HG02610 (cell line): ENCODE data around the gene CACNA1G.

Experiments used
- ATAC-seq: cut with Tn5 transposase; IDR thresholded peaks from one replicate; pipeline ENCODE4 v1.9.1; 2021; ENCODE audit warnings: mild to moderate bottlenecking, moderate library complexity; ENCODE audit not compliant: unreplicated experiment

CACNA1G gene

DNA sequence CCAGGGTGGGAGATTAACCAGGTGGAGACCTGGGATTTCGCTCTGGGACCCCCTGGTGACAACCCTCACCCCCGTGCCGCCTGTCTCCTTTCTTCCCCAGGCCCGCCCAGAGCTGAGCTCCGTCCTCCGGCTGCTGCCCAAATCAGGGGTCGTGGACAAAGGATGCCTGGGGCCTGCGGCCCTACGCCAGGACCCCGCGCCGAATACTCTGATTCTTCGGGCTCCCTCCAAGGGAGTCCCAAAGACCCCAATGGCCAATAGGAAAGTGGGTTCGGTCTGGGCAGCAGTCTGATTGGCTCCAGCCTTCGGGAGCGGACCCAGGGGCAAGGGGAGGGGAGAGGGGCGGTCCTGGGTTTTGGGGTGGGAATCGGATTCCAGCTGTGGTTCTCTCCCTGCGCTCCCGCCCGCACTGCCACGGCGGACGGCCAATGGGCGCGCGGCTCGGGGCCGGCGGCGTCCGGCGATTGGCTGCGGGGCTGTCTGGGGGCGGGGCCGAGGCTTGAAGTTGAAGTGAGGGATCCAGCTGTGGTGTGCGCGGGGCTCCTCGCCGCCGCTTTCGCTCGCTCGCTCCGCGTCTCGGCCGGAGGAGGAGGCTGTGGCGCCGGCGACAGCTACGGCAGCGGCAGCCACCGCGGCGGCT lies at the start of gene CACNA1G:
Gene CACNA1G, plus strand, starts transcription at position 531 of the 640 bp plus-strand sequence. CDS start 745 bp downstream, outside the sequence.
- ATAC-seq: peak; percentile 94

DNA sequence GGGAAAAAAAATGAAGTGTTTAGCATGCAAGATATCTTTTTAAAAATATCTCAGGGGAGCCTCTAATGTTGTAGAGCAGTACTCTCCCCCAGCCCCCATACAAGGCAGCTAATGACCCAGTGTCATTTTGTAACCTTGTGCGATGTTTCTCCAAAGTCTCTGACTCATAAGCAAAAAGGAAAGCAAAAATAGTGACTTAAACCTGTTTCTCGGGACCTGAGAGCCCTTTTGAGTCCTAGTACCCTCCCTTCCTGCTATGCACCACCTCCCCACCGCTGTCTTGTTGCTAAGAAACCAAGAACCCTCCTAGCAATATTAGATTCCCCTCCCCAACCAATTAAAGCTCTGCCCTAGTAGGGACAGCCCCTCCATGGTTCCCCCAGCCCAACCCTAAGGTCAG lies 49.5 kb upstream of the CACNA1G start:
- peak; percentile 93 for ATAC-seq

DNA sequence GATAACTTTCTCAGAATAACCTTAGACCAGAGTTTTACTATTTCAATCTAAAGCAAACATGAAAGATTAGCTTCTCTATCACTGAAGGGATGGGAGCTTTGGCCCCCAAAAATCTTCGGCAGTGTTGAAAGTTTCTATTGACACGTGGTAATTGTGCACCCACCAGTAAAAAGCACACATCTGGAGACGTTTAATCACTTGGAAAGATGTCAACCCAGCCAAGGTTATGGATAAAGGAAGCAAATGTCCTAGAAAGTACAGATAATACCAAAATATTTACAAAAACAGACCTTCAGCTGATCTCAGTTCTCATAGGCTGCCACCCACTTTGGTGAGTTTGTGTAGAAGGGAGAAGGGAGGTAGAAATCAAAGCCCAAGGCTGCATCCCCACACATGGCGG lies 47.0 kb upstream of the CACNA1G start:
- no peak for ATAC-seq

DNA sequence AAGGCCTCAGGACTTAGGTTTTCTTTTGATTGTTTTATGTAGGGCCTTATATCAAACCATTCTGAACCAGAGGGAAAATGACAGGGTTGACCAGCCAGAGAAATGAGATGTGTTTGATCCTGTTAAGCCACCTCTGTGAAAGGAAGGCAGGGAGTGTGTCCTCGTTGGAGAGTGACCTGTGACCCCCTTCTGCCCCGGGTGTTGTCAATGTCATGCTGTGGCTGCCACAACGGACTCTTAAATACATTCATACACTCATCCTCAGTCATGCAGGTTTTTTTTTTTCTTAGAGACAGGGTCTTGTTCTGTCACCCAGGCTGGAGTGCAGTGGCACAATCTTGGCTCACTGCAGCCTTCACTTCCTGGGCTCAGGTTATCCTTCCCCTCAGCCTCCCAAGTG lies 46.1 kb upstream of the CACNA1G start:
- no peak for ATAC-seq

DNA sequence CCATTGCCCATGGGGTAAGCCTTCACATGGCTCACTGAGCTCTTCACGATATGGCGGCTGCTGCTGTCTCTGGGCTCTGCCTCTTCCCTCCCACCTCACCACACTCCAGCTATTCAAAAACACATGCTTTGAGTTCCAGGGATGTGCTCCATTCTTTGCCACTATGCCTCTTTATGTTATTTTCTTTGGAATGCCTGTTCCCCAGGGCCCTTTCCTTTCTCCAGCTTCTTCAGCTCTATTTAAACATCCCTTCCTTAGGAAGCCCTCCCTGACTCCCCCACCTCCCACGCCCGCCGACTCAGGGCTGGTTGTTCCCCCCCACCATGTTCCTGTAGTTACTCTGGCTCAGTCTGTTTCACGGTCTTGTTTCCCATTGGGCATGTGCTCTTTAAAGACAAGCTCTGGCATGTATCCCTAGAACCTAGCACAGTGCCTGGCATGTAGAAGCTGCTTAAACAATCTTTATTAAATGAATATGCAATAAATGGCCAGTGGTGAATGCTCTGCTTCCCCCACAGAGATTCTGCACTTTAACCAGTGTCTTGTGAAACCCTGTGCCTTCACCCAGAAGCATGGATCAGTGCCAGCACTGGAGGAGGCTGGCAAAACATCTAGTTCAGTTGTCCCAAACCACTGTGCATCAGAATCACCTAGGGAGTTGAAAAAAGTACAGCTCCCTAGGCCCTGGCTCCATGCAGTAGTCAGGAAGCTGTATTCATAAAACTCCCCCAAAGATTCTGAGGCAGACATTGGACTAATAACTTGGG lies 45.4 kb upstream of the CACNA1G start:
- no peak for ATAC-seq

DNA sequence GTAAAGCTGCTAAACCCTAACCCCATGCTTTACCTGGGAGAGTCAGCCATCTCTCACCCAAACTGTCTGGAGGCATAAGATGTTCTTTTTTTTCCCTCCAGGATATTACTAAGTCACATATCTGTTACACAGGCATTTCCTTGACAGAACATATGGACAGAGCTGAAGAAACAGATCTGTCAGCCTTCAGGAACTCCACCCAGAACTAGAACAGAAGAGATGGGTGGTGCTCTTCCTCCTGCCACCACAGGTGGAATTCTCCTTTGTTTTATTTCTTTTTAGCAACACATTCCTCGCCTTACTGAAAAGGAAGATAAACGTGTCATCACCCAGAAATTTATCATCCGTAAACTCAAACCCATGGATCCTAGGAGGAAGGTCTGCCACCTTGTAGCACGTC lies 43.5 kb upstream of the CACNA1G start:
- no peak for ATAC-seq

DNA sequence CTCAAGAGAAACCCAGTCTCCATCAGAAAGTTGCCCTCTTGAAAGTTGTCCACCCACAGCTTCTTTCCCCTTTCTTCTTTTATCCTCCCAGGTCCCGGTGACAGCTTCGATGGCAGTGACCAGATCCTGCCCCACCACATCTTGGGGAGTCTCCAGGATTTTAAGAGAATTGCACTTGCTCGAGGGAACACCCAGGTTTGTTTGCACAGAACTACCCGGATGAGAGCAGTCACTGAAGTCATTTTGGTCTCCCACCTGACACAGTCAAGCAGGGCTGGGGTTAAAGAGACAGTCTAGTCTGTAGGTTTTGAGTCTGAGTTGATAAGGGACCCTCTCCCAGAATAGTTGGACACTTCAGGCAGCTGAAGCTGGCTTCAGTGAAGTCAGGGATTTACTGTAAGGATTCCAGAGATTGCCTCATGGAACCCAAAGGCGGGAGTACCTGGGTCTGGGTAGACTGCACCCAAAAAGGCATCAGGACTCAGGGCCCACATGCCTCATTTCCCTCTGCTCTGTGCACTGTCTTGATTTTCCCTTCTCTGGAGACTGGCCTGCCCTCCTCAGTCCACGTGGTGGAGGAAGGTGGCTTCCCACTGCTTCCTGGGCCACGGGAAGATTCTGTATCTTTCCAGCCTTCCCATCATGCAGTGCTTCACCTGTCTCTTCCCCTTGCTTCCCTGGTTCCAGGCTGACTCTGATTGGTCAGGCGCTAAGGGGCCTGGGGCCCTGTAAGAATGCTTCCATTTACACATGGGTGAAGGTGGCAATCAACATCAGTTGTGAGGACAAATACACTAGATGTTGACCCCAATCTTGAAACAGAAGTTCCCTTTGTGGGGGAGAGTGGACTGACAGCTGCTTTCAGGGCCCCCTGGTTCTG lies 42.8 kb upstream of the CACNA1G start:
- no peak for ATAC-seq

DNA sequence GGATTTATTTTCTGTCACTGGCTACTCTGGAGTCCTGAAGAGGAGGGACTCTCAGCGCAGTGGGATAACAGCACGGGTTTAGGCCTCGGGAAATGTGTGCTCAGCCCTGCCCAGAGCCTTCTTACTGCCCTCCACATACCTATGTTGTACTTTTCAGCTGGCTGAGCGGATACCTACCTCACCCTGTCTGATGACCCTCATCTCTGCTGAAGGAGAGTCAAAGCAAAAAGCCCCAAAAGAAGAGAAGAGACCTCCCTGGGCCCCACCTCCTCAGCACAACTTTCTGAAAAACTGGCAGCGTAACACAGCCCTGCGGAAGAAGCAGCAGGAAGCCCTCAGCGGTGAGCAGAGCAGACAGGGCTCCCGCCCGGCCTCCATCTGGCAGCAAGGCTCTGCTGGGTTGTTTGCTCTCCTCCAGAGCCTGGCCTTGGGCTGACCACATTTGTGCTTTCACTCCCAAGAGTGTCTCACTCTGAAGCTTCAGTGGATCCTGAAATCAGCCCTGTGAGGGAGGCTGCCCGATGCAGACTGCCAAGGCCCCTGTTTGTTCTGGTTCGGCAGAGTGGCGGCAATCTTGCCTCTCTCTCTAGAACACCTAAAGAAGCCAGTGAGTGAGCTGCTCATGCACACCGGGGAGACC lies 42.0 kb upstream of the CACNA1G start:
- no peak for ATAC-seq

DNA sequence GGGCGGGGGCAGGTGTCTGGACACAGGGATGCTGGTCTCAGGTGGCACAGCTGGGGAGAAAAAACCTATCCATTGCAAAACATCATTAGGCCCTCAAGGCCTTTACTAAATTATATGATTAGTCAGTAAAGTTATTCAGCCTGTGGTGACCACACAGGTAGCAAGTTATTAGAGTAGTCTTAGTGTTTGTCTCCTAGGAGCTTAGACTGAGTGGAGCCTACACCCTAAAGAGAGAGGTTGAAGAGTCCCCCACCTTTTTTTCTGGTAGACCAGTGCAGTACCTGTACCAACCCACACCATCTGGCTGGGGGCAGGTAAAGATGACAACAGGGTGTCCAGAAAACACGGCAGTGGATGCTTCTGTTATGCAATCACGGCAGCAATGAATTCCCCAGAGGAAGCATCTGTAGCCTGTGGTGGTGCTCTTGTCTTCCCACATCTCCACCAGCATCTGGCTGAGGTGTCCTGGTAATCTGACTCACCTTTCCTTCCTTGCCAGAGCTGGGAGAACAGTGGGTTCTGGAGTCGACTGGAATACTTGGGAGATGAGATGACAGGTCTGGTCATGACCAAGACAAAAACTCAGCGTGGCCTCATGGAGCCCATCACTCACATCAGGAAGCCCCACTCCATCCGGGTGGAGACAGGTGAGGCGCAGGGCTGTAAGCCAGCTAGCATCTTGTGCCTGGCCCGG lies 41.2 kb upstream of the CACNA1G start:
- ATAC-seq: no peak

DNA sequence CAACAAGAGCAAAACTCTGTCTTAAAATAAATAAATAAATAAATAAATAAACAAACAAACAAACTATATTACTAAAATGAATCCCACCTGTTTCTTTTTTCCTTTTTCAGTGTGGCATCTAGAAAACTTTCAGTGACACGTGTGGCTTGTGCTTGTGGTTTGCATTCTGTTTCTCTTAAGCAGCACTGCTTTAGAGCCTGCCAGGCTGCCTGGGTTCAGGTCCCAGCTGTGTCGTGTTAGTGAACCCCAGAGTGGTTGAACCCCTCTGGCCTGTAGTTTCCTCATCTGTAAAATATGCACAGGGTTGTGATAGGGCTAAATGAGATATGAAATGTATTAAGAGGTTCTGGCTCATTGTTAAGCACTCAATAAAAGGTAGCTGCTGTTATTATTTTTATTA lies 40.0 kb upstream of the CACNA1G start:
- ATAC-seq: no peak

DNA sequence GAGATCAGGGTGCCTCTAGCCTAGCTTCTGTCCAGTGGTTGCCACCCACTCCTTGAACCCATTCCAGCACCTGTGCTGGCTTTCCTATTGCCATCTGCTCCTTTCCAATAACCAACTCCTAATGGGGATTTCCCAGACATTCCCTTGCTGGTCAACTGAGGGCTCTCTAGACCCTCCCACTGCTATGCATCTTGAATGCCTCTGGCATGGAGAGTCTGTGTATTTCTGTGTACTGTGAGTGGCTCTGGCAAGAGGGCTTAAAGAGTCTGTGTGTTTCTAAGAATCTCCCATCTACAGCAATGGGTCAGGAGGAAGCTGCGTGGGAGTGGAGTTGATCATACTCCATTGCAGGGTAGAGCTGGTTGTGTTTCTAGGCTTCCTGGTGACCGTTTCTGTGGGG lies 39.0 kb upstream of the CACNA1G start:
- ATAC-seq: no peak

DNA sequence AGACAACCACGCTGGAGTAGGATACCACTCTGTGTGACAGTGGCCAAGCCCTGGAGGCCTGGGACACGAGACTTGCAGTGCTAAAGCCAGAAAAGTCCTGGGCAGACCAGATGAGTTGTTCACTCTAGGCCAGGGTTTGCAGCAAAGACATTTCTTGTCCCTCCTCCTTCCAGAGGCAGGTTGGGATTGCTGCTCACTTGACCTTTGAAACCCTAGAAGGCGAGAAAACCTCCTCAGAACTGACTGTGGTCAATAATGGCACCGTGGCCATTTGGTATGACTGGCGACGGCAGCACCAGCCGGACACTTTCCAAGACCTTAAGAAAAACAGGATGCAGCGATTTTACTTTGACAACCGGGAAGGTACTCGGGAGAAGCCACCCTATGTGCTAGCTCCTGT lies 37.7 kb upstream of the CACNA1G start:
- no peak for ATAC-seq

DNA sequence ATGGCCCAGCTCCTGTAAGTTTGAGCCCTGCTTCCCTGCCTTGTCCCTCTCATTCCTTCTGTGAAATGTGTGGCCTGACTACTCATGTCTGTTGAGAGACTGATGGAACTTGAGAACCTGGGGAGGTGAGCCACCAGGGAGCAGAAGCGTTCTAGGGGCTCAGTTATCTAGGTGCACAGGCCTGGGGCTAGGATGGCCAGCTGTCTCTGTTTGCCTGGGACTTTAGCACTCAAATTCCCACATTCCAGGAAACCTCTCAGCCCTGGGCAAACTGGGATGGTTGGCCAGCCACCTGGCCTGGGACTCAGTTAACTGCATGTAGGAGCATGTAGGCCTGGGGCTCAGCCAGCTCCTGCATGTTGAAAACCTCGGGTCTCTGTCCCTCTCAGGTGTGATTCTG lies 37.3 kb upstream of the CACNA1G start:
- ATAC-seq: no peak

DNA sequence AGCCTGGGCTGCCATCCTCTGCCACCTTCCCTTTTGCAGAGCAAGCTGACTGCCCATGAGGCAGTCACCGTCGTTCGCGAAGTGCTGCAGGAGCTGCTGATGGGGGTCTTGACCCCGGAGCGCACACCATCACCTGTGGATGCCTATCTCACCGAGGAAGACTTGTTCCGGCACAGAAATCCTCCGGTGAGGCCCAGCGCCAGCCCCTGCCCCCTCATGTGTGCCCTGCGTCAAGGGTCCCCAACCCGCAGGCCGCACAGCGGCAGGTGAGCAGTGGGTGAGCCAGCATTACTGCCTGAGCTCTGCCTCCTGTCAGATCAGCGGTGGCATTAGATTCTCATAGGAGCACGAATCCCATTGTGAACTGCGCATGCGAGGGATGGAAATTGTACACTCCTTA lies 35.7 kb upstream of the CACNA1G start:
- ATAC-seq: no peak

DNA sequence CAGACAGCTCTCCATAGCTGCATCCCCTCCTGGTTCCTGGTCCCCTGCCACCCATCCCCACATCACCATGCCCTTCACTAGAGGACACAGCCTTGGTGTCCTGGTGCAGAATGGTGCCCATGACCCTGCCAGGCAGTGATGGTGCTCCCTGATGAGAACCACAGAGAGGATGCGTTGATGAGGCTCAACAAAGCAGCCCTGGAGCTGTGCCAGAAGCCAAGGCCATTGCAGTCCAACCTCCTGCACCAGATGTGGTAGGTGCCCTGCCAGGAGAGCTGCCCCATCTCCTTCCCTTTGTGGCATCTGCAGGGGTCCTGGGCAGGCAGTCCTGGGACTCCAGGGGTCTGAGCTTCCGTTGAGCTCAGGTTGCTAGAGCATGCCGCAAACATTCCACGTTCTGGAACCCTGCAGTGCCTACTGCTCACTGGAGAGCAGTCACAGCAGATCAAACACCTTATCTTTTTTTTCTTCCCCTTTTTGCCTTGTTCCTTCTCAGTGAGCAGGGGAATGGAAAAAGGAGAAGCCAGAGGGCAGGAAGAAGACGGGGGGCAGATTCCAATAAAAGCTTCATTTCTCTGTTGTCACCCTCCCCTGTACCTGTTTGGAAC lies 33.3 kb upstream of the CACNA1G start:
- no peak for ATAC-seq

DNA sequence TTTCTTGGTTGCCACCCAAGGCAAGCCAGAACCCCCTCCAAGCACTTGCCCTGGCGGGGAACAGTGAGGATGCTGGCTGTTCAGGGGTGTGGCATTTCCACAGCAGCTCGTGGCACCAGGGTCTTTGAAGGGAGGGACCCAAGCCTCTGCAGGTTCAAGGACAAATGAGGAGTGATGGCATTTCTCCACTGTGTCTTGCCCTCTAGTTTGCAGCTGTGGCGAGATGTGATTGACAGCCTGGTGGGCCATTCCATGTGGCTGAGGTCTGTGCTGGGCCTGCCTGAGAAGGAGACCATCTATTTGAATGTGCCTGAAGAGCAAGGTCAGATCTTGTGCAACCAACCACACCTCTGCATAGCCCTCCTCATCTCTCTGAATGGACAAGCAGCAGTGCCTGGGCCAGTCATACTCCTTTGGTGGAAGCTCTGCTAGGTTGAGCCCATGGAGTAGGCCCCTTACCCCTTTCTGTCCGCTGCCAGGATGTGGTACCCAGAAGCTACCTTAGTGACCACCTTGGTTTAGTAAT lies 32.5 kb upstream of the CACNA1G start:
- ATAC-seq: no peak

DNA sequence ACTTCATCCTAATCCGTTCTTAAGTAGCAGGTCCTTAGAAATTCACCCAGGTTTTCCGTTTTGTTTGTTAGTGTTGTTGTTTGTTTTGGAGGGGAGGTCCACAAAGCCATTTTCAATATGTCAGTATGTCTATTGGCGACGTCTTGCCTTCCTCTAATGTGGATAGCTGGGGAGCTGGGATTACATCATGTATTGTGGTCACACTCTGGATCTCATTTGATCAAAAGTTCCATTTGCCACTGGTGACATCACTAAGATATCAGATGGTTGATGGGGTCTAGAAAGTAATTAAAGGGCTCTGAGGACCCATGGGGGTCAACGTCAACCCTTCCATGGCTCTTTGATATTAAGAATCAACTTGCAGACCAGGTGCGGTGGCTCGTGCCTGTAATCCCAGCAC lies 30.7 kb upstream of the CACNA1G start:
- ATAC-seq: no peak

DNA sequence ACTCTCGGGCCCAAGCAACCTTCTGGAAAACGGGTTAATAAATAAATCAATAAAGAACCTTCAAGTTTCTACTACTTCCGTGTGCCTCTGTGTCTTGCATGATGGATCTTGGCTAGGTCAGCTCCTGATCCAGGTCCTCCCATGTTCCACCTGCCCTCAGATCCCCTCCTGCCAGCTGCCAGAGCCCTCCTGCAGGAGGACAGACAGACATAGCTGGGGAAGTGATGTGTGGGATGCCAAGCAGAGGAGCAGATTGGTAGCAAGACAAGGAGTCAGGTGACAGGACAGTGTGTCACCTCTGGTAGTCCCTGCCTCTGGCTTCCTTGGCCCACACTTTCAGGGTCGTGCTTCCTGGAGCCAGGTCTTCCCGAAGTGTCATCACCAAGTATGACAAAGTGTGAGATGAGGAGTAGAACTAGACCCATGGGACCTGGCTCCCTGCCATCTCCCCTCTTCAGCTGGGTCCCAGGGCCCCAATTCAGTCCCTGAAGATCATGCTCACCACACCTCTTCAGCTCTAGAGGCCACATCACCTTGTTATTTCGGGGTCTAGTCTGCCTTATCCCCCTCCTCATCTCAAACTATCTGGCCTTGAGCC lies 29.0 kb upstream of the CACNA1G start:
- ATAC-seq: no peak

DNA sequence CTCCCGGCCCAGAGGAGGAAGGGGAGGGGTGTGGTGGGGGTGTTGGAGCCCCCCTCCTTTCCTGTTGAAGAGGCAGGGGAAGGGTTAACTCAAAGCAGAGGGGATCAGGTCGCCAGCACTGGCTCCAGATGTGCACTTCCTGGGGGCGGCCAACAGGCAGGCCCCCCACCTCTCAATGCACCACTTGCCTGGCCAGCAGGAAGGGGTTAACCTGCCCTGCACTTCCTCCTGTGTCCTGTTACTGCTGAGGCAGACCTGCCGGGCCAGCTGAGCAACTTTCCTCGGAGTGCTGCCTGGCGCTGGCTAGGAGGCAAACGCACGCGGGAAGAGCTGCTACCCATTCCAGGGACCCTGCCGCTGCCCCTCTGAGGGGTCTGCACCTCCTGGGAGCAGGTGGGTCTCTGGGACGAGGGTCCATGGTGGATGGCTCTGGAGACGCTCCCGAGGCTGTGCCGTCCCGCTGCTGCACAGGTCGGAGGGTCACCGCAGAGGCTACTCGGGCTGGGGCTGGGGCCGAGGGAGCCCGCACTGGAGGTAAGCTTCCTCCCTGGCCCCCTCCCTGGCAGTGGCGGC lies 28.0 kb upstream of the CACNA1G start, which contains the start of gene EPN3:
Gene EPN3, plus strand, starts transcription at position 284 of the 573 bp plus-strand sequence. CDS start 3,822 bp downstream, outside the sequence.
- ATAC-seq: no peak
